Stimulated activated CD4-positive, alpha-beta T cell treated with anti-CD3 and anti-CD28 coated beads, TNF-alpha, amount 100 ng/mL, for 4 hours (primary cell): ENCODE measurements around the gene PTPRE.

Source experiments
- DNase-seq, 3 experiments: peaks; one replicate each; pipeline ENCODE4 v3.0.0-alpha.2; 2020; ENCODE audit warnings: low read depth in 3 of 3

The PTPRE gene

GRCh38 chr10:127906548-127907377 lies at the start of gene PTPRE:
TSS of gene PTPRE (plus strand) at chr10:127907103. CDS start at chr10:128040882, 133,779 bp downstream.
- peak; percentile 52 to 77 (median 57) for DNase-seq

- no peak for DNase-seq
Observed at GRCh38 chr10:127860592-127860991, 46.3 kb upstream of the PTPRE start.

GRCh38 chr10:127863231-127863825 lies 43.6 kb upstream of the PTPRE start:
- DNase-seq: no peak

- DNase-seq: no peak
Observed at GRCh38 chr10:127866276-127867013, 40.5 kb upstream of the PTPRE start.

GRCh38 chr10:127867805-127868204 lies 39.1 kb upstream of the PTPRE start:
- DNase-seq: no peak

- no peak for DNase-seq
Observed at GRCh38 chr10:127869329-127869728, 37.6 kb upstream of the PTPRE start.

GRCh38 chr10:127871631-127872010 lies 35.3 kb upstream of the PTPRE start:
- no peak for DNase-seq

GRCh38 chr10:127872011-127872761 lies 34.7 kb upstream of the PTPRE start:
- no peak for DNase-seq

GRCh38 chr10:127872871-127873600 lies 33.9 kb upstream of the PTPRE start:
- no peak for DNase-seq

GRCh38 chr10:127873901-127874470 lies 32.9 kb upstream of the PTPRE start:
- no peak for DNase-seq

GRCh38 chr10:127874671-127875448 lies 32.0 kb upstream of the PTPRE start:
- DNase-seq: no peak

GRCh38 chr10:127875449-127875765 lies 31.5 kb upstream of the PTPRE start:
- DNase-seq: no peak

- no peak for DNase-seq
Observed at GRCh38 chr10:127875916-127876315, 31.0 kb upstream of the PTPRE start.

GRCh38 chr10:127877116-127877515 lies 29.8 kb upstream of the PTPRE start:
- DNase-seq: no peak

GRCh38 chr10:127877699-127878098 lies 29.2 kb upstream of the PTPRE start:
- no peak for DNase-seq

GRCh38 chr10:127878475-127879055 lies 28.3 kb upstream of the PTPRE start:
- DNase-seq: no peak

- no peak for DNase-seq
Observed at GRCh38 chr10:127880557-127880956, 26.3 kb upstream of the PTPRE start.

GRCh38 chr10:127881262-127881661 lies 25.6 kb upstream of the PTPRE start:
- DNase-seq: no peak

GRCh38 chr10:127882391-127882790 lies 24.5 kb upstream of the PTPRE start:
- no peak for DNase-seq
